ENCODE measurements around the gene EFCAB6. TPM values are rescaled to one million over a fixed set of nuclear protein-coding genes. Genes with fewer than 3 reads are reported as not detected.

Gene EFCAB6
- total RNA-seq, 1 experiment from 2014 or later = 0.52 TPM

DNA sequence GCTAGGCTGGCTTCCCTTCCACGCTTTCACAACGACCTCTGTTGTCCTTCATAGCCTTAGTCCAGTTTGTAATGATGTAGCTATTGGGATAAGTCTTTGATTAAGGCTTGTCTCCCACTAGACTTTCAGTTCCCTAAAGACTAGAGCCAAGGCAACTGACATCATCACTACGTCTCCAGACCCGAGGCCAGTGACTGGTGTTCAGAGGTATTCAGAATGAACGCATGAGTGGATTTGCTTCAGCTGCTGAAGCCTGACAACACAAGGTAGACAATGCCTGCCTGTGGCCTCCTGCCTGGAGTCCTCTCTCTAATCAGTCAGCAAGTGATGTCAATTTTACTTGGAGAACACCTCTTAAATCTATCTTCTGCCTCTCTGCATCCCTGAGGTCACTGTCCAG is 13.6 kb downstream of the EFCAB6 start:
- peaks cover 53% of the 10 kb centered on the region for H3K27me3 ChIP-seq (ENCODE audit: insufficient read depth, low read length)
- H3K79me2 ChIP-seq (ENCODE audit: insufficient read depth, low read length) = no peaks in the 10 kb centered on the region
- no peaks in the 10 kb centered on the region for H3K9me3 ChIP-seq (ENCODE audit: control insufficient read depth in 1 of 2, insufficient read depth in 1 of 2, low read depth in 1 of 2, low read length in 2 of 2)
- no peaks in the 10 kb centered on the region for H3K9me2 ChIP-seq (ENCODE audit: insufficient read depth)
- no peaks in the 10 kb centered on the region for H3K36me3 ChIP-seq (ENCODE audit: control insufficient read depth in 1 of 2, insufficient read depth in 2 of 2, low read length in 2 of 2)
- ChIA-PET CTCF (no interaction called here), POLR2A (no interaction called here), RAD21 (ENCODE audit: low non-redundant PET in 1 of 2, low total read pairs in 2 of 2, uncharacterized antibody in 2 of 2, unreplicated experiment in 2 of 2) (no interaction called here)
- no peaks in the 10 kb centered on the region for H4K20me1 ChIP-seq (ENCODE audit: insufficient read depth)
- intact Hi-C loops (cut with micrococcal nuclease) = no loop called here
- no peaks in the 10 kb centered on the region for H3K4me1 ChIP-seq (ENCODE audit: control insufficient read depth in 1 of 2, insufficient read depth in 2 of 2, low read length in 2 of 2)
- H3K4me3 ChIP-seq (replicated peaks in 1 of 2; ENCODE audit: low read depth in 1 of 2, low read length in 2 of 2) = no peak overlapping the region
- ATAC-seq (no peak), DNase-seq (ENCODE audit: low read depth, low spot score) (no peak)
- H3K4me2 ChIP-seq (ENCODE audit: low read length) = no peak overlapping the region
- no TSS peak for BruUV-seq (replicated peaks)
- TF ChIP-seq SP1 (IDR thresholded peaks at IDR 0.05; ENCODE audit: low read depth) (no peak), CEBPB (IDR thresholded peaks at IDR 0.05; ENCODE audit: low read depth) (no peak), JUND (IDR thresholded peaks at IDR 0.05) (no peak), POLR2A (IDR thresholded peaks at IDR 0.05; ENCODE audit: borderline replicate concordance, extremely low read depth, insufficient read depth, insufficient read length) (no peak), SIN3A (IDR thresholded peaks at IDR 0.05; ENCODE audit: low read depth) (no peak), FOSL1 (IDR thresholded peaks at IDR 0.05; ENCODE audit: low read depth) (no peak), YY1 (IDR thresholded peaks at IDR 0.05; ENCODE audit: extremely low read depth, insufficient replicate concordance, low read depth, low read length) (no peak), TCF7L2 (IDR thresholded peaks at IDR 0.05; ENCODE audit: borderline replicate concordance, extremely low read depth, insufficient read depth, insufficient read length) (no peak), EZH2 (IDR thresholded peaks at IDR 0.05) (no peak), CBX3 (IDR thresholded peaks at IDR 0.05; ENCODE audit: low read depth) (no peak)
- TF ChIP-seq, protein P1, sequence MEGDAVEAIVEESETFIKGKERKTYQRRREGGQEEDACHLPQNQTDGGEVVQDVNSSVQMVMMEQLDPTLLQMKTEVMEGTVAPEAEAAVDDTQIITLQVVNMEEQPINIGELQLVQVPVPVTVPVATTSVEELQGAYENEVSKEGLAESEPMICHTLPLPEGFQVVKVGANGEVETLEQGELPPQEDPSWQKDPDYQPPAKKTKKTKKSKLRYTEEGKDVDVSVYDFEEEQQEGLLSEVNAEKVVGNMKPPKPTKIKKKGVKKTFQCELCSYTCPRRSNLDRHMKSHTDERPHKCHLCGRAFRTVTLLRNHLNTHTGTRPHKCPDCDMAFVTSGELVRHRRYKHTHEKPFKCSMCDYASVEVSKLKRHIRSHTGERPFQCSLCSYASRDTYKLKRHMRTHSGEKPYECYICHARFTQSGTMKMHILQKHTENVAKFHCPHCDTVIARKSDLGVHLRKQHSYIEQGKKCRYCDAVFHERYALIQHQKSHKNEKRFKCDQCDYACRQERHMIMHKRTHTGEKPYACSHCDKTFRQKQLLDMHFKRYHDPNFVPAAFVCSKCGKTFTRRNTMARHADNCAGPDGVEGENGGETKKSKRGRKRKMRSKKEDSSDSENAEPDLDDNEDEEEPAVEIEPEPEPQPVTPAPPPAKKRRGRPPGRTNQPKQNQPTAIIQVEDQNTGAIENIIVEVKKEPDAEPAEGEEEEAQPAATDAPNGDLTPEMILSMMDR (IDR thresholded peaks at IDR 0.05 in 2 of 3, conservative IDR thresholded peaks at IDR 0.05 in 1 of 3; ENCODE audit: borderline replicate concordance in 1 of 3, insufficient read depth in 1 of 3, low read depth in 2 of 3, low read length in 2 of 3) = no peak
- TF ChIP-seq, protein P2, sequence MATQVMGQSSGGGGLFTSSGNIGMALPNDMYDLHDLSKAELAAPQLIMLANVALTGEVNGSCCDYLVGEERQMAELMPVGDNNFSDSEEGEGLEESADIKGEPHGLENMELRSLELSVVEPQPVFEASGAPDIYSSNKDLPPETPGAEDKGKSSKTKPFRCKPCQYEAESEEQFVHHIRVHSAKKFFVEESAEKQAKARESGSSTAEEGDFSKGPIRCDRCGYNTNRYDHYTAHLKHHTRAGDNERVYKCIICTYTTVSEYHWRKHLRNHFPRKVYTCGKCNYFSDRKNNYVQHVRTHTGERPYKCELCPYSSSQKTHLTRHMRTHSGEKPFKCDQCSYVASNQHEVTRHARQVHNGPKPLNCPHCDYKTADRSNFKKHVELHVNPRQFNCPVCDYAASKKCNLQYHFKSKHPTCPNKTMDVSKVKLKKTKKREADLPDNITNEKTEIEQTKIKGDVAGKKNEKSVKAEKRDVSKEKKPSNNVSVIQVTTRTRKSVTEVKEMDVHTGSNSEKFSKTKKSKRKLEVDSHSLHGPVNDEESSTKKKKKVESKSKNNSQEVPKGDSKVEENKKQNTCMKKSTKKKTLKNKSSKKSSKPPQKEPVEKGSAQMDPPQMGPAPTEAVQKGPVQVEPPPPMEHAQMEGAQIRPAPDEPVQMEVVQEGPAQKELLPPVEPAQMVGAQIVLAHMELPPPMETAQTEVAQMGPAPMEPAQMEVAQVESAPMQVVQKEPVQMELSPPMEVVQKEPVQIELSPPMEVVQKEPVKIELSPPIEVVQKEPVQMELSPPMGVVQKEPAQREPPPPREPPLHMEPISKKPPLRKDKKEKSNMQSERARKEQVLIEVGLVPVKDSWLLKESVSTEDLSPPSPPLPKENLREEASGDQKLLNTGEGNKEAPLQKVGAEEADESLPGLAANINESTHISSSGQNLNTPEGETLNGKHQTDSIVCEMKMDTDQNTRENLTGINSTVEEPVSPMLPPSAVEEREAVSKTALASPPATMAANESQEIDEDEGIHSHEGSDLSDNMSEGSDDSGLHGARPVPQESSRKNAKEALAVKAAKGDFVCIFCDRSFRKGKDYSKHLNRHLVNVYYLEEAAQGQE (IDR thresholded peaks at IDR 0.05; ENCODE audit: low read depth) = no peak
- H3K27ac ChIP-seq (ENCODE audit: low read depth, low read length) = no peak overlapping the region
- no peak overlapping the region for H3K9ac ChIP-seq (ENCODE audit: low read length)
- no peak overlapping the region for H2AFZ ChIP-seq (ENCODE audit: low read depth, low read length, poor library complexity, severe bottlenecking)
